ENCODE results near the gene COX20.

DNA sequence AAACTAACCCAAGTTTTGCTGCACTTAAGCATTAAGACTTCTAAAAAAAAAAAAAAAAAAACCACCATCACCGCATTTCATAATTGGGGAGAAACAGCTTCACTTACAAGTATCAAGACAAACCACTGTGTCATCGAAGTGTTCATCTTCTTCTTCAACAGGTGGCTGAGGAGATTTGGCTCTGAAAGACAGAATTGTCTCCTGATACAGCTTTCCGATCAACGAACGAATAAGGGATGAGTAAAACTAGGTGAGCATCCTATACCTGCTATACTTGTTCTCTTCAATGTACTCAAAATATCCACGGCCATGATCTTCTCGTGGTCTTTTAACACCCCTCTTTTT lies 26.9 kb downstream of the COX20 start:
- no peak for TF ChIP-seq POLR2A (IDR thresholded peaks at IDR 0.05; ENCODE audit: low read length)
- no peak for TF ChIP-seq GATA1 (IDR thresholded peaks at IDR 0.05; ENCODE audit: low read depth, low read length)
